GM12891 (cell line): ENCODE data around the gene ZFP82.

Experiments
- POLR2A ChIP-seq: IDR thresholded peaks from 2 replicates; pipeline ENCODE4 v1.6.1; 2011; ENCODE audit warnings: low read depth, low read length, control low read depth
- POLR2AphosphoS5 ChIP-seq: IDR thresholded peaks from 2 replicates; pipeline ENCODE4 v1.6.1; 2011; ENCODE audit warnings: low read depth, low read length, control low read depth
- SPI1 ChIP-seq: IDR thresholded peaks from 2 replicates; pipeline ENCODE4 v1.6.1; 2011; ENCODE audit warnings: low read depth, low read length, control low read depth
- TAF1 ChIP-seq: IDR thresholded peaks from 2 replicates; pipeline ENCODE4 v1.6.1; 2011; ENCODE audit warnings: low read depth, low read length, control low read depth

- TF ChIP-seq POLR2A: no peak
- TF ChIP-seq POLR2AphosphoS5: no peak
- no peak for TF ChIP-seq TAF1
- TF ChIP-seq SPI1: no peak
These were observed 17.0 kb downstream of the ZFP82 start for GRCh38 chr19:36401475-36401874.
